HG03135 (cell line): ENCODE data around the gene ROR2.
"Not testable (repeated sequence)": the region's sequence is repeated elsewhere in the genome, so short reads cannot be mapped to it uniquely, and the experiment has no call there.

Source experiments
- ATAC-seq: cut with Tn5 transposase; IDR thresholded peaks from one replicate; pipeline ENCODE4 v1.9.1; 2021; ENCODE audit warnings: mild to moderate bottlenecking, moderate library complexity; ENCODE audit not compliant: unreplicated experiment

Gene ROR2

GRCh38 chr9:91924090-91924489 is 25.9 kb downstream of the ROR2 start:
- ATAC-seq, result no peak

- ATAC-seq, result no peak
Measured at GRCh38 chr9:91923145-91923544, 26.9 kb downstream of the ROR2 start.

- no peak for ATAC-seq
Measured at GRCh38 chr9:91921371-91921770, 28.7 kb downstream of the ROR2 start.

GRCh38 chr9:91920630-91921350 is 29.2 kb downstream of the ROR2 start:
- no peak for ATAC-seq

DNA sequence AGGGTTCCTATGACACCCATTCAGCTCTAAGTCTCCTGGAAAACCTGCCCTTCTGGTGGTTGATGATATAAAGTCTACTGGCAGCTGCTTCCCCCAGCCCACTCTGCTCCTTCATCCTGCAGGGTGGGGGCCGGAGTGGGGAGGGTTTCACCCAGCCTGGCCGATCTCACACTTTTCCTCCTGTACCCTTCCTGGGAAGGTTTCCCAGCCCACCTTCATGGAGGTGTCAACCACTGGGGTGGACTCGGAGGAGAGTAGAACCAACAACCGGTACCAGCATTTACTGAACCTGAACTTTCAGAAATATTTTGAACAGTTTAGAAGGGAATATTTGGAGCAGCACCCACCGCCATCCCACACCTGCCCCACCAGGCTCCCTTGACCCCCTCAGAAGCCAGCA is 30.4 kb downstream of the ROR2 start:
- no peak for ATAC-seq

DNA sequence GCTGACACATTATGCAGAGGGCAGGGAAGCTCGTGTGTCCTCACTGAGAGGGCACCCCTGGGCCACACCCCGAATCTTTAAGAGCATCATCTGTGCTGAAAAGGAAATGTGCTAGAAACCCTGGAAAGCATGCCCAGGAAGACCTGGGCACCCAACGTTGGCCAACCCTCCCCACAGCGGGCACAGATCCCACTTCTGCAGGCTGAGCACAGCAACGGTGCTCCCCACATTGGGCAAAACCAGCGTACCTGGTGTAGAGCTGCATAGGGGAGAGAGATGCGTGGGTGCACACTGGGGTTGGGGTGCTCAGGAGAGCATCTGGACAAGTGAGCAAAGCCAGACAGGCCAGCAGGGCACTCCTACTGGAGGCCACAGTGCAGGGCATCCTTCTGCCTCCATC is 32.6 kb downstream of the ROR2 start:
- no peak for ATAC-seq

DNA sequence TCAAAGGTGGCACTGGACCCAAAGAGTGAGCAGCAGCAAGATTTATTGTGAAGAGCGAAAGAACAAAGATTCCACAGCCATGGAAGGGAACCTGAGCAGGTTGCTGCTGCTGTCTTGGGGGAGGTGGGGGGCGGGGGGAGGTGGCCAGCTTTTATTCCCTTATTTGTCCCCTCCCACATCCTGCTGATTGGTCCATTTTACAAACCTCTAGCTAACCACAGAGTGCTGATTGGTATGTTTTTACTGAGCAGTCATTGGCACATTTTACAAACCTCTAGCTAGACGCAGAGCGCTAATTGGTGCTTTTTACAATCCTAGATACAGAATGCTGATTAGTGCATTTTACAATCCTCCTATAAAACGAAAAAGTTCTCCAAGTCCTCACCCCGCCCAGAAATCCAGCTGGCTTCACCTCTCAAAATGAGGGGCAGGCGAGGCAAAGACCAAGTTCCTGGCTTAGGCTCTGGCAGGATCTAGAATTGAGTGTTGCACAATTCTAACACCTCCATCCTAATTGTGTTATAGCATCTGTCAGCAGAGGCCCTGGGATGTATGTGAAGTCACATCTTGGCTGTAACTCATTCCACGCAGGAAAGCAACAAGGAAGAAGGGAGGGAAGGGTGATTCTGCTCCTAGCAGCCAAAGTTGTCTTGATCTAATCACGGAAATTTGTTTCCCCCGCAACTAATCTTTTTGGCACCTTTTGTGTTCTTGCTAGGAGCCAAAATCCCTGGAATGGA is 34.3 kb downstream of the ROR2 start:
- ATAC-seq, result no peak

DNA sequence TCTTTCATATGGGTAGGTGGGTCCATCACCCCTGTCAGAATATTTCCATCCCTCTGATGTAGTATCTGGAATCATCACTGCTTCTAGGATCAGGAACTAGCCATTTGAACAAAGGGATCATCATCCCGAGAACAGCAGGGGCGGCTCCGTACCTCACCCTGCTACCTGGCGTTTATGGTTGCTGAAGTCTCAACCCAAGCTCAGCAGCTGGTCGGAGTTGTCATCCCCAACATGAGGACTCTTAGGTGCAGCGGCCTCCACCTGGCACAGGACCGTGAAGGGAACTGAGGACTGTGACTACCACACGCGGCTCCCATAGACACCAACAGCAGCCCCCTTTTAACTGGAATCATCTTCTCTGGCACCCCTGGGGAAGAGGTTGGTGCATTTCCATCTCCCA is 35.1 kb downstream of the ROR2 start:
- no peak for ATAC-seq

DNA sequence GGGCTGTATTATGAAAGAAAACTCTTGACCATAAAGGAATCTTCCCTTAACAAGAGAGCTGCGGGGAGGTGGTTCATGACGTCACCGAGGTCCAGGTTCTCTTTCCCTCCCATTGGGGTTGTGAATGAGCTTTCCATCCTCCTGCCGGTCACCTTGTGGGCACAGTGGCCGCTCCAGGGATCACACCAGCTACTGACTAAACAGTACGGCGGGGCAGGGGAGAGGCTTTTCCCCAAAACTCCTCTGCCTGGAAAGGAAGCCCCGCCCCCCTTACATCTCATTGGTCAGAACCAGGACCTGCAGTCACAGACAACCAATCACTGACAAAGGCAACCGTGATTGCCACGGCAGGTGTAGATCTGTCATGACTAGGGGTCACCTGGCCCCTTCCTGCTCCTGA is 35.6 kb downstream of the ROR2 start:
- no peak for ATAC-seq

DNA sequence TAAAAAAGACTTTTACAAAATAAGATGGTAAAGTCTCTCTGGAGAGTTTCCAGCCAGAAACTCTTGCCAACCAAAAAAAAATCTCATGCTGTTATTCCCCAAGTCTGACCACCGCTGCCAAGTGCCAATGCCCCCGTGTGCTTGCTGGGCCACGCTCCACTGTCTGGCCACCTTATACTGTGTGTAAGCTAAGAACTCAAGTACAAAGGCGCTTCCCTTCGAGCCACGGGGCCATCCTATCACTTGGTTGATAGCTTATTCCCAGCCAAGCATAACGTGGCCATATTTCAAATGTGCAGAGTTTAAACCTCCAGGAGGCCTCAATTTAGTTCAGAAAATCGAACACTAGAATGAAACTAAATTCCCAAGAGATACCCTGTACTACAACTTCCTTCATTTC is 36.0 kb downstream of the ROR2 start:
- ATAC-seq, result no peak

GRCh38 chr9:91913096-91913495 is 36.9 kb downstream of the ROR2 start:
- ATAC-seq, result no peak

GRCh38 chr9:91911657-91912056 is 38.4 kb downstream of the ROR2 start:
- ATAC-seq, result no peak

GRCh38 chr9:91909256-91909655 is 40.8 kb downstream of the ROR2 start:
- not testable (repeated sequence) for ATAC-seq

DNA sequence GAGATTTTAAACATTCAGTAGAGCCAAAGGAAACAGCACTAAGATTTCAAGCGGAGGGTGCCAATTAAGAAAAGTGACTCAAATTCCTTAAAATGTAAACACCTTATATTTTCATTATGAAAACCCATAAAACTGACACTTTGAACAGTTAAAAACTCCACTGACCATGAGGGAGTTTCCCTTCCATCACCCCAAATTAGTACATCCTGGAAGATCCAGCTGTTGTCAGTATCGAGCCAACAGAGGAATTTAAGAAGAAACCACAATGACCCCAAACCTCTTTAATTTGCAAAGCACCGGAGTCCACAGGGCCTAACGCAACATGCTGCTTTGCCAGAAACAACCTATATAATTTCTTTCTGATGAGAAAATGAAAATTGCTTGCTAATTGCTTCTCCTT is 41.3 kb downstream of the ROR2 start:
- no peak for ATAC-seq

DNA sequence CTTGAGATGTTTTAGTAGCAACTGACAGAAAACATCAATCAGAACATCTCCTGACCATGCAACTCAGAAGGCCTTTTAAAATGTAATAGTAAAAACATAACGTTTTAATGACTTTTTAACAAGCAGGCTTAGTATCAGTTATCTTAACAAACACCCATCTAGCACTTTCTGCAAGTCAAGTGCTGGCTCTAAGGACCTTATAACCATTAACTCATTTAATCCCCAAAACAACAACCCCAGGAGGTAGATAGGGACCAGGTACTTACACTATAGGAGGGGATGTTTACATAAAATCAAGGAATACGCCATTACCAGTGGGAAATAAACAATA is 41.8 kb downstream of the ROR2 start:
- ATAC-seq, result no peak

GRCh38 chr9:91907484-91908292 is 42.3 kb downstream of the ROR2 start:
- no peak for ATAC-seq

DNA sequence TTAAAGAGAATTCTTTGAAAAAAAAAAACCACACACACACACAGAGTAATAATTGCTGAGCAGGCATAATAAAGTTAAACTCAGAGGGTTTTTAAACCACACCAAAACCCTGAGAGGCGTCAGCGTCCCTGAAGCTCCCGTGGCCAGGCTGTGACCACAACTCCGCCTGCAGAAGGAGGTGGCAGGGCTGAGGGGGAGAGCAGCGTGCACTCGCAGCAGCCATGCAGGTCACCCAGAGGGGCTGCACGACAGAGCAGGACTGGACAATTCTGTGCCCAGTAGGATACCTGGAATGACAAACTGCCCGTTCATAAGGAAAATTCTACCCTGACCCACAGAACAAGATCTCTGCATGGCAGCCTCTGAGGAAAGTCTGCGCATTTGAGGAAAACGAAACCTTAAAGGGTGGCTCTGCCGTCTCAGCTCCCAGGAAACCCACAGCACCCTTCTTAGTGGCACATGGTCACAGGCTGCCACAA is 44.0 kb downstream of the ROR2 start:
- ATAC-seq, result peak; percentile 49

DNA sequence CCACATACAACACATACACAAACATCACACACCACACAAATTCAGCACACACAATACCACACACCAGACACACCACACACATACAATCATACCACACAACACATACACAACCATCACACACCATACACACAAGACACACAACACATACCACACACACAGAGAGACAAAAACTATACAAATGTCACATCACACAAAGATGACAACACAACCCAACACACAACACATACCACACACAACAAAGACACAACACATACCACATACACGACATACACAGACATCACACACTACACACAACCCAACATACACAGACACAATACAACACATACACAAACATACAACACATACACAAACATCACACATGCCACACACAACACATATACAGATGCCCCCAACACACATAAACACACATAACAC is 44.8 kb downstream of the ROR2 start:
- no peak for ATAC-seq

DNA sequence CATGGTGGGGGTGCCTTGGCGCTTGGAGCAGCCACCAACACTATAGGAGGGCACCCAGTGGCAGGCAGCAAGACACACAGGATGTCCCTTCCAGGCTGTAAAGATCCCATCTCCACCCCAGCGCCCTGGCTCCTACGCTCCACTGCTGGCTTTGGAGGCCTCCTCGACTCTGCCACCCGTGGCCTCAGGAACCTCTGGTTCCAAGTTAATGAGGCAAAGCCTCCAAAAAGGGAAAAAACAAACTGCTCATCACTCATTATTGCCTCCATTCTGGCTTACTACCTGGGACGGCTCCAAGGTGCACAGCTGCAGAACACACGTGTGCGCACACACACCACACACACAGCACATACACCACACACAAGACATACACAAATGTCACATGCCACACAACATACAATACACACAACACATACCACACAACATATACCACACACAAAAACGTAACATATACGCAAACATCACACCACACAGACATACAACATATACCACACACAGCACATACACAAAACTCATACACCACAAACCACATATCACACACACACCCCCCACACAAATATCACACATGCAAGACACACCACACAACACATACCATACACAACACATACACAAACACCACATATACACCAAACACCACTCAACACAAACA is 45.3 kb downstream of the ROR2 start:
- no peak for ATAC-seq

- ATAC-seq, result no peak
Measured at GRCh38 chr9:91903126-91903911, 46.7 kb downstream of the ROR2 start.
